HCT116 (cell line): ENCODE data around the gene TYMP.

Experiments used
- CTCF ChIP-seq, 3 experiments: fragments of 200-600 bp in 1 of 3; sonication (generic) in 1 of 3; IDR thresholded peaks in 2 of 3; conservative IDR thresholded peaks in 1 of 3; 2 replicates each; pipeline ENCODE4 v1.5.1; 2012 to 2017; ENCODE audit warnings: low read depth in 2 of 3, low read length in 2 of 3, antibody characterized with exemption in 1 of 3, borderline replicate concordance in 1 of 3, control low read depth in 1 of 3, mild to moderate bottlenecking in 1 of 3, mixed read lengths in 1 of 3, mixed run types in 1 of 3, moderate library complexity in 1 of 3; ENCODE audit not compliant: insufficient read depth in 1 of 3
- EZH2phosphoT487 ChIP-seq: fragments of 200-600 bp; IDR thresholded peaks from 2 replicates; pipeline ENCODE4 v1.6.1; 2018; ENCODE audit warnings: antibody characterized with exemption, borderline replicate concordance
- JUND ChIP-seq: IDR thresholded peaks from 2 replicates; pipeline ENCODE4 v1.6.1; 2012
- POLR2A ChIP-seq: IDR thresholded peaks from 2 replicates; pipeline ENCODE4 v1.7.0; 2011; ENCODE audit warnings: borderline replicate concordance; ENCODE audit not compliant: insufficient read depth, insufficient read length; ENCODE audit errors: extremely low read depth
- POLR2AphosphoS5 ChIP-seq: IDR thresholded peaks from 2 replicates; pipeline ENCODE4 v1.6.1; 2011; ENCODE audit warnings: mild to moderate bottlenecking, low read depth, low read length, moderate library complexity
- REST ChIP-seq: IDR thresholded peaks from 2 replicates; pipeline ENCODE4 v1.6.1; 2012; ENCODE audit warnings: low read depth
- YY1 ChIP-seq: IDR thresholded peaks from 2 replicates; pipeline ENCODE4 v1.6.1; 2011; ENCODE audit warnings: low read length, low read depth, moderate library complexity, mild to moderate bottlenecking; ENCODE audit not compliant: insufficient replicate concordance; ENCODE audit errors: extremely low read depth
- ZNF274 ChIP-seq: fragments of 200-500 bp; sonication (Bioruptor generic); IDR thresholded peaks from 2 replicates; pipeline ENCODE4 v1.6.1; 2014; ENCODE audit warnings: mild to moderate bottlenecking, low read depth, low read length, inconsistent platforms

GRCh38 chr22:50577697-50577986 lies 47.8 kb upstream of the TYMP start:
- no peak for TF ChIP-seq CTCF (IDR thresholded peaks at IDR 0.05 in 2 of 3, conservative IDR thresholded peaks at IDR 0.05 in 1 of 3; ENCODE audit: borderline replicate concordance in 1 of 3, insufficient read depth in 1 of 3, low read depth in 2 of 3, low read length in 2 of 3)
- TF ChIP-seq YY1: no peak
- TF ChIP-seq JUND: no peak
- TF ChIP-seq POLR2A: no peak
- TF ChIP-seq POLR2AphosphoS5: no peak
- no peak for TF ChIP-seq REST
- TF ChIP-seq EZH2phosphoT487: no peak
- no peak for TF ChIP-seq ZNF274
